ENCODE data around the gene VPS54.

Gene VPS54

GRCh38 chr2:64045938-64046337, 26.7 kb upstream of the VPS54 start:
- DNase-seq (ENCODE audit: extremely low spot score), result no peak
- TF ChIP-seq CTCF (IDR thresholded peaks at IDR 0.05; ENCODE audit: control extremely low read depth, extremely low read depth, low read depth, missing control alignments), result no peak
- POLR2A ChIA-PET, result no interaction called here
- CTCF ChIA-PET, result interaction anchor here (1.6 to 8.0 kb wide), 3 partner anchors 58 to 283 kb away, joined by 3 to 110 read pairs (median 5); no protein-coding TSS in a partner anchor

GRCh38 chr2:64040161-64040560, 20.9 kb upstream of the VPS54 start:
- TF ChIP-seq CTCF (IDR thresholded peaks at IDR 0.05; ENCODE audit: control extremely low read depth, extremely low read depth, low read depth, missing control alignments), result no peak
- ChIA-PET POLR2A (no interaction called here), CTCF (interaction anchor here (1.0 to 2.3 kb wide), 4 partner anchors 9 to 290 kb away, joined by 3 to 12 read pairs (median 5); no protein-coding TSS in a partner anchor)
- DNase-seq (ENCODE audit: extremely low spot score), result no peak

- TF ChIP-seq CTCF (IDR thresholded peaks at IDR 0.05; ENCODE audit: control extremely low read depth, extremely low read depth, low read depth, missing control alignments), result no peak
- DNase-seq (ENCODE audit: extremely low spot score), result peak; percentile 64
- ChIA-PET CTCF (interaction anchor here (1.0 to 3.9 kb wide), 4 partner anchors 13 to 294 kb away, joined by 5 to 26 read pairs (median 6); no protein-coding TSS in a partner anchor), POLR2A (no interaction called here)
Observed at GRCh38 chr2:64036034-64036705, 16.9 kb upstream of the VPS54 start.

GRCh38 chr2:64035072-64035942, 16.1 kb upstream of the VPS54 start:
- DNase-seq (ENCODE audit: extremely low spot score), result no peak
- no peak for TF ChIP-seq CTCF (IDR thresholded peaks at IDR 0.05; ENCODE audit: control extremely low read depth, extremely low read depth, low read depth, missing control alignments)
- POLR2A ChIA-PET, result no interaction called here
- CTCF ChIA-PET, result interaction anchor here (1.0 to 3.9 kb wide), 4 partner anchors 12 to 295 kb away, joined by 5 to 26 read pairs (median 6); no protein-coding TSS in a partner anchor

- ChIA-PET POLR2A (interaction anchor here (0.5 kb wide), 1 partner anchor 130 kb away, joined by 3 read pairs; no protein-coding TSS in a partner anchor), CTCF (no interaction called here)
- no peak for DNase-seq (ENCODE audit: extremely low spot score)
- TF ChIP-seq CTCF (IDR thresholded peaks at IDR 0.05; ENCODE audit: control extremely low read depth, extremely low read depth, low read depth, missing control alignments), result no peak
Observed at GRCh38 chr2:64029116-64029665, 10.0 kb upstream of the VPS54 start.

- TF ChIP-seq CTCF (IDR thresholded peaks at IDR 0.05; ENCODE audit: control extremely low read depth, extremely low read depth, low read depth, missing control alignments), result no peak
- ChIA-PET CTCF (no interaction called here), POLR2A (no interaction called here)
- DNase-seq (ENCODE audit: extremely low spot score), result no peak
Observed at GRCh38 chr2:64025741-64026140, 6.5 kb upstream of the VPS54 start.

All from GM10248 (cell line).